Neuronal stem cell (in vitro differentiated cells): ENCODE results near the gene ZNF778.

Experiments
- DNase-seq: peaks from one replicate; pipeline ENCODE4 v3.0.0-alpha.2; 2013; ENCODE audit warnings: low spot score
- H2AFZ ChIP-seq: one replicate; pipeline ENCODE4 v1.6.1; 2013; ENCODE audit warnings: mild to moderate bottlenecking, low read length, inconsistent platforms
- H2AK5ac ChIP-seq: 2 replicates; pipeline ENCODE4 v1.6.1; 2013; ENCODE audit warnings: low read depth, mild to moderate bottlenecking, inconsistent platforms, low read length, moderate library complexity, mixed read lengths
- H2BK120ac ChIP-seq: 2 replicates; pipeline ENCODE4 v1.6.1; 2013; ENCODE audit warnings: low read depth, mild to moderate bottlenecking, inconsistent platforms, low read length, moderate library complexity, mixed read lengths
- H2BK12ac ChIP-seq: one replicate; pipeline ENCODE4 v1.6.1; 2013; ENCODE audit warnings: low read length, inconsistent platforms
- H2BK15ac ChIP-seq: 2 replicates; pipeline ENCODE4 v1.6.1; 2013; ENCODE audit warnings: mild to moderate bottlenecking, low read length, inconsistent platforms, mixed read lengths
- H2BK5ac ChIP-seq: one replicate; pipeline ENCODE4 v1.6.1; 2013; ENCODE audit warnings: inconsistent platforms, mild to moderate bottlenecking, low read length, moderate library complexity
- H3K14ac ChIP-seq: one replicate; pipeline ENCODE4 v1.6.1; 2013; ENCODE audit warnings: low read length, inconsistent platforms
- H3K18ac ChIP-seq: 2 replicates; pipeline ENCODE4 v1.6.1; 2013; ENCODE audit warnings: low read length, inconsistent platforms
- H3K23ac ChIP-seq: 2 replicates; pipeline ENCODE4 v1.6.1; 2013; ENCODE audit warnings: low read depth, mild to moderate bottlenecking, mixed read lengths, low read length, inconsistent platforms; ENCODE audit not compliant: poor library complexity
- H3K27ac ChIP-seq: replicated peaks from 3 replicates; pipeline ENCODE4 v1.5.1; 2013; ENCODE audit warnings: low read length, inconsistent platforms
- H3K27me3 ChIP-seq, 3 experiments: 2 replicates each; pipeline ENCODE4 v1.6.1; 2013; ENCODE audit warnings: low read length in 3 of 3, mild to moderate bottlenecking in 2 of 3, inconsistent platforms in 1 of 3, low read depth in 1 of 3, mixed read lengths in 1 of 3, moderate library complexity in 1 of 3; ENCODE audit not compliant: control insufficient read depth in 3 of 3, insufficient read depth in 3 of 3
- H3K36me3 ChIP-seq, 2 donors: replicated peaks in 1 of 2; 2 replicates each; pipeline ENCODE4 v1.6.1; 2013; ENCODE audit warnings: low read length in 2 of 2; ENCODE audit not compliant: control insufficient read depth in 2 of 2, insufficient read depth in 2 of 2
- H3K4ac ChIP-seq: 2 replicates; pipeline ENCODE4 v1.6.1; 2013; ENCODE audit warnings: inconsistent platforms, mild to moderate bottlenecking, low read length, moderate library complexity
- H3K4me1 ChIP-seq, 2 donors: 1 replicate in 1 of 2; 2 replicates in 1 of 2; pipeline ENCODE4 v1.6.1; 2013; ENCODE audit warnings: low read length in 2 of 2, low read depth in 1 of 2; ENCODE audit not compliant: control insufficient read depth in 2 of 2, insufficient read depth in 1 of 2
- H3K4me2 ChIP-seq: one replicate; pipeline ENCODE4 v1.6.1; 2013; ENCODE audit warnings: mild to moderate bottlenecking, low read length, inconsistent platforms; ENCODE audit not compliant: insufficient read depth, poor library complexity, severe bottlenecking
- H3K4me3 ChIP-seq, 2 donors: 2 replicates each; pipeline ENCODE4 v1.5.1; 2013; ENCODE audit warnings: low read length in 2 of 2, mild to moderate bottlenecking in 2 of 2, inconsistent platforms in 1 of 2, moderate library complexity in 1 of 2
- H3K79me1 ChIP-seq: one replicate; pipeline ENCODE4 v1.6.1; 2013; ENCODE audit warnings: low read depth, mild to moderate bottlenecking, inconsistent platforms, low read length, moderate library complexity
- H3K9ac ChIP-seq: one replicate; pipeline ENCODE4 v1.6.1; 2013; ENCODE audit warnings: mild to moderate bottlenecking, low read depth, low read length, inconsistent platforms; ENCODE audit not compliant: poor library complexity
- H3K9me3 ChIP-seq, 2 donors: replicated peaks in 1 of 2; 2 replicates each; pipeline versions ENCODE3 to v1.6.1; 2013; ENCODE audit warnings: low read length in 2 of 2, mild to moderate bottlenecking in 2 of 2, inconsistent platforms in 1 of 2, low read depth in 1 of 2, mixed read lengths in 1 of 2, moderate library complexity in 1 of 2; ENCODE audit not compliant: control insufficient read depth in 2 of 2, insufficient read depth in 1 of 2
- H4K8ac ChIP-seq: one replicate; pipeline ENCODE4 v1.6.1; 2013; ENCODE audit warnings: low read depth, mild to moderate bottlenecking, inconsistent platforms, low read length, moderate library complexity
- H4K91ac ChIP-seq: one replicate; pipeline ENCODE4 v1.6.1; 2013; ENCODE audit warnings: low read length, low read depth, mild to moderate bottlenecking, inconsistent platforms; ENCODE audit not compliant: poor library complexity
- WGBS, 2 donors: extraction: QIAGEN DNeasy Blood & Tissue Kit; methylation state at CpG; one replicate each; pipeline ENCODE4 v1.1.7; 2013; ENCODE audit warnings: missing lambda C conversion rate in 2 of 2, mixed read lengths in 1 of 2; ENCODE audit not compliant: insufficient read length in 2 of 2, insufficient replicate concordance in 1 of 2; ENCODE audit errors: extremely low coverage in 2 of 2; 5-methylcytosine and 5-hydroxymethylcytosine counted together

The ZNF778 gene

GRCh38 chr16:89233678-89234490 lies 16.4 kb downstream of the ZNF778 start:
- H3K27ac ChIP-seq, result no peak overlapping the region
- peak overlapping the region; percentile 60 for H3K9ac ChIP-seq
- H3K4me1 ChIP-seq, result no peaks in the 10 kb centered on the region
- no peak overlapping the region for H4K8ac ChIP-seq
- H3K14ac ChIP-seq, result no peak overlapping the region
- no peak overlapping the region for H3K23ac ChIP-seq
- no peak overlapping the region for H3K4me3 ChIP-seq
- no peak overlapping the region for H2AK5ac ChIP-seq
- peaks cover 44 to 68% of the 10 kb centered on the region in 2 donors for H3K36me3 ChIP-seq
- no peak overlapping the region for H3K4me2 ChIP-seq
- H3K27me3 ChIP-seq, result no peaks in the 10 kb centered on the region
- H2BK5ac ChIP-seq, result no peak overlapping the region
- WGBS, 2 donors, result no CpG with 5 or more reads among the region's 16 CpGs
- H2BK15ac ChIP-seq, result no peak overlapping the region
- no peak overlapping the region for H2AFZ ChIP-seq
- H4K91ac ChIP-seq, result no peak overlapping the region
- H3K18ac ChIP-seq, result no peak overlapping the region
- H2BK12ac ChIP-seq, result no peak overlapping the region
- H2BK120ac ChIP-seq, result no peak overlapping the region
- peaks cover 0 to 26% of the 10 kb centered on the region in 2 donors for H3K9me3 ChIP-seq
- H3K79me1 ChIP-seq, result peaks cover 7% of the 10 kb centered on the region
- DNase-seq, result no peak
- H3K4ac ChIP-seq, result no peak overlapping the region

DNA sequence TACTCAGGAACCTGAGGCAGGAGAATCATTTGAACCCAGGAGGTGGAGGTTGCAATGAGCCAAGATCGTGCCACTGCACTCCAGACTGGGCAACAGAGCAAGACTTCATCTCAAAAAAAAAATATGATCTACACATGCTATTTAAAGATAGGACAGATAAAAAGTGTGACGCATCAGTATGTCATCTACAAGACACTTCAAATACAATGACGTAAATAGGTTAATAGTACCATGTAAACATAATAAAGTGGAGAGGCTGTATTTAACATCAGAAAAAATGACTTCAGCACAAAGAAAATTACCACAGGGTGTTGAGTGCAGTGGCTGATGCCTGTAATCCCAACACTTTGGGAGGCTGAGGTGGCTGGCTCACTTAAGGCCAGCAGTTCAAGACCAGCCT lies 20.2 kb downstream of the ZNF778 start:
- no CpG with 5 or more reads among the region's 3 CpGs for WGBS, 2 donors

GRCh38 chr16:89241187-89242007 lies 23.9 kb downstream of the ZNF778 start:
- H3K9ac ChIP-seq, result peak overlapping the region; percentile 96
- H2BK5ac ChIP-seq, result peak overlapping the region; percentile 62
- DNase-seq, result peak; percentile 79
- H2BK120ac ChIP-seq, result peak overlapping the region; percentile 76
- peaks cover 0 to 3% of the 10 kb centered on the region in 2 donors for H3K4me1 ChIP-seq
- H2AK5ac ChIP-seq, result no peak overlapping the region
- H3K14ac ChIP-seq, result no peak overlapping the region
- H3K27me3 ChIP-seq, result no peaks in the 10 kb centered on the region
- H3K9me3 ChIP-seq, result peaks cover 0 to 2% of the 10 kb centered on the region in 2 donors
- H4K8ac ChIP-seq, result no peak overlapping the region
- H3K79me1 ChIP-seq, result peaks cover 2% of the 10 kb centered on the region
- peaks cover 0 to 2% of the 10 kb centered on the region in 2 donors for H3K36me3 ChIP-seq
- H3K4ac ChIP-seq, result no peak overlapping the region
- no CpG with 5 or more reads among the region's 39 CpGs for WGBS, 2 donors
- H3K18ac ChIP-seq, result peak overlapping the region; percentile 69
- peak overlapping the region; percentile 83 for H3K27ac ChIP-seq
- peak overlapping the region; percentile 71 for H3K4me2 ChIP-seq
- peak overlapping the region; percentile 99 for H3K23ac ChIP-seq
- H2BK15ac ChIP-seq, result no peak overlapping the region
- peak overlapping the region; percentile 96 to 99 for H3K4me3 ChIP-seq
- peak overlapping the region; percentile 92 for H2AFZ ChIP-seq
- H4K91ac ChIP-seq, result no peak overlapping the region
- H2BK12ac ChIP-seq, result no peak overlapping the region

More for the DNA sequence above, 20.2 kb downstream of the ZNF778 start:
- H3K4me3 ChIP-seq, result no peak overlapping the region
- H2AFZ ChIP-seq, result no peak overlapping the region
- no peak overlapping the region for H2BK15ac ChIP-seq
- H2AK5ac ChIP-seq, result no peak overlapping the region
- H3K27ac ChIP-seq, result no peak overlapping the region
- peaks cover 4% of the 10 kb centered on the region for H3K79me1 ChIP-seq
- H3K36me3 ChIP-seq, result peaks cover 17 to 31% of the 10 kb centered on the region in 2 donors
- no peak overlapping the region for H3K4ac ChIP-seq
- no peak overlapping the region for H4K8ac ChIP-seq
- H3K9me3 ChIP-seq, result peaks cover 0 to 12% of the 10 kb centered on the region in 2 donors
- H2BK120ac ChIP-seq, result no peak overlapping the region
- H3K14ac ChIP-seq, result no peak overlapping the region
- H3K9ac ChIP-seq, result no peak overlapping the region
- H4K91ac ChIP-seq, result no peak overlapping the region
- H3K4me2 ChIP-seq, result no peak overlapping the region
- no peaks in the 10 kb centered on the region for H3K27me3 ChIP-seq
- DNase-seq, result no peak
- no peak overlapping the region for H2BK12ac ChIP-seq
- peaks cover 0 to 3% of the 10 kb centered on the region in 2 donors for H3K4me1 ChIP-seq
- no peak overlapping the region for H3K23ac ChIP-seq
- H3K18ac ChIP-seq, result no peak overlapping the region
- no peak overlapping the region for H2BK5ac ChIP-seq

DNA sequence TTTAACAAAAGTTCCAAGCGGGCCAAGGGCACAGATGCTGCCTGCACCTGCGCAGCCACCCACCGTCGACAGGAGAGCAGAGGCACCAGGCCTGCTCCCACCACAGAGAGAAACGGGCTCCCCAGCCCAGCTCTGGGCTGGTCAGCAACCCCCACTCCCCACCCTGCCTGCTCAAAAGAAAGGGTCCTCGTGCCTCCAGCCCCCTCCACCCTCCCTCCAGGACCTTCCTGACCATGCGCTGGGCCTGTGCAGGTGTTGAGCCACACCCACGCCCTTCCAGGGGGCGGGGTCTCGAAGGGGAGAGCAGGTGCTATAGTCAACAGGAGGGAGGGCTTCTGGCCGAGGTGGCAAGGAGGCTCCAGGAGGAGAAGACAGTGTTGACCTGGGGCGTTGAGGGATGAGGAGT lies 25.3 kb downstream of the ZNF778 start:
- Histone ChIP-seq H2AFZ (no peak overlapping the region), H3K9ac (no peak overlapping the region), H4K91ac (no peak overlapping the region), H3K14ac (no peak overlapping the region), H2BK12ac (no peak overlapping the region), H3K4me2 (no peak overlapping the region), H2BK120ac (no peak overlapping the region), H3K4ac (no peak overlapping the region), H3K27me3 (no peaks in the 10 kb centered on the region), H3K9me3 (peaks cover 0 to 2% of the 10 kb centered on the region in 2 donors), H3K4me3 (no peak overlapping the region), H3K79me1 (peaks cover 3% of the 10 kb centered on the region), H3K27ac (no peak overlapping the region), H2BK15ac (no peak overlapping the region), H3K4me1 (peaks cover 0 to 3% of the 10 kb centered on the region in 2 donors), H2AK5ac (no peak overlapping the region), H4K8ac (no peak overlapping the region), H3K23ac (no peak overlapping the region), H2BK5ac (no peak overlapping the region), H3K18ac (no peak overlapping the region), H3K36me3 (no peaks in the 10 kb centered on the region)
- DNase-seq, result no peak
- WGBS, 2 donors, result no CpG with 5 or more reads among the region's 12 CpGs
